GM15510 (cell line): Measurements from ENCODE around the gene SNX8.

Source experiments
- POLR2A ChIP-seq: IDR thresholded peaks from 3 replicates; pipeline ENCODE4 v1.6.1; 2011; ENCODE audit warnings: borderline replicate concordance; ENCODE audit not compliant: insufficient read length; ENCODE audit errors: extremely low read depth

SNX8 gene

GRCh38 chr7:2211926-2212325 lies 102.3 kb downstream of the SNX8 start:
- TF ChIP-seq POLR2A = no peak

- TF ChIP-seq POLR2A = no peak
Measured at GRCh38 chr7:2211259-2211880, 102.9 kb downstream of the SNX8 start.

- TF ChIP-seq POLR2A = no peak
Measured at GRCh38 chr7:2210551-2211258, 103.5 kb downstream of the SNX8 start.

- TF ChIP-seq POLR2A = no peak
Measured at GRCh38 chr7:2209961-2210323, 104.3 kb downstream of the SNX8 start.

- TF ChIP-seq POLR2A = no peak
Measured at GRCh38 chr7:2209146-2209960, 104.9 kb downstream of the SNX8 start.

- TF ChIP-seq POLR2A = no peak
Measured at GRCh38 chr7:2208712-2209111, 105.5 kb downstream of the SNX8 start.

GRCh38 chr7:2205036-2205780 lies 109.0 kb downstream of the SNX8 start:
- TF ChIP-seq POLR2A = no peak

- TF ChIP-seq POLR2A = no peak
Measured at GRCh38 chr7:2204446-2204845, 109.8 kb downstream of the SNX8 start.

GRCh38 chr7:2203766-2204300 lies 110.4 kb downstream of the SNX8 start:
- no peak for TF ChIP-seq POLR2A

GRCh38 chr7:2202901-2203765 lies 111.1 kb downstream of the SNX8 start:
- no peak for TF ChIP-seq POLR2A

- no peak for TF ChIP-seq POLR2A
Measured at GRCh38 chr7:2202361-2202761, 111.9 kb downstream of the SNX8 start.
